Tibial nerve (tissue), 4 donors: ENCODE data around the gene HYDIN.

Experiments used
- EP300 ChIP-seq, 2 donors: sonication (generic); formaldehyde crosslinking; IDR thresholded peaks; one replicate each; pipeline ENCODE4 v1.6.1; 2017; ENCODE audit warnings: antibody characterized with exemption in 2 of 2, mild to moderate bottlenecking in 1 of 2
- POLR2A ChIP-seq, 2 donors: fragments of 450-650 bp; IDR thresholded peaks; one replicate each; pipeline ENCODE4 v1.6.1; 2017; ENCODE audit warnings: antibody characterized with exemption in 2 of 2, mild to moderate bottlenecking in 2 of 2, moderate library complexity in 2 of 2
- TF ChIP-seq, protein P1 (sequence below), 5 experiments: fragments of 200-600 bp in 3 of 5; fragments of 450-650 bp in 2 of 5; sonication (generic) in 3 of 5; IDR thresholded peaks; one replicate each; pipeline ENCODE4 v1.5.1; 2016 to 2019; ENCODE audit warnings: antibody characterized with exemption in 5 of 5, mild to moderate bottlenecking in 3 of 5, moderate library complexity in 2 of 5

DNA sequence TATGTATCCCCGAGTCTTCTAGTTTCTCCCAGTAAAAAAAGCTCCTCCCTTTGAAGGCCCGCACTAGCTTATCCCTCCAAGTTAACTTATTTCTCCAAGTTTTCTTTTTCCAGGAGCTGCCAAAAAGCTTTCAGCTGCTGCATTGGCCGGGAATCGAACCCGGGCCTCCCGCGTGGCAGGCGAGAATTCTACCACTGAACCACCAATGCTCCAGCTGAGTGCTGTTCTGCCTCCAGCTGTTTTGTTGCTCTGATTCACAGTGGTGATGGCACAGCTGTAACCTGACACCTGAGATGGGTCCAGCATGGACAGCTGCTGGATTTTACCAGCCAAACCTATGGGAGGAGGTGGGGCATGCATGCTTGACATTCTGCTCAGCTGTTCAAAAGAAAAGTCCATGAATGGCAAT, 451.6 kb downstream of the HYDIN start:
- TF ChIP-seq, protein P1, sequence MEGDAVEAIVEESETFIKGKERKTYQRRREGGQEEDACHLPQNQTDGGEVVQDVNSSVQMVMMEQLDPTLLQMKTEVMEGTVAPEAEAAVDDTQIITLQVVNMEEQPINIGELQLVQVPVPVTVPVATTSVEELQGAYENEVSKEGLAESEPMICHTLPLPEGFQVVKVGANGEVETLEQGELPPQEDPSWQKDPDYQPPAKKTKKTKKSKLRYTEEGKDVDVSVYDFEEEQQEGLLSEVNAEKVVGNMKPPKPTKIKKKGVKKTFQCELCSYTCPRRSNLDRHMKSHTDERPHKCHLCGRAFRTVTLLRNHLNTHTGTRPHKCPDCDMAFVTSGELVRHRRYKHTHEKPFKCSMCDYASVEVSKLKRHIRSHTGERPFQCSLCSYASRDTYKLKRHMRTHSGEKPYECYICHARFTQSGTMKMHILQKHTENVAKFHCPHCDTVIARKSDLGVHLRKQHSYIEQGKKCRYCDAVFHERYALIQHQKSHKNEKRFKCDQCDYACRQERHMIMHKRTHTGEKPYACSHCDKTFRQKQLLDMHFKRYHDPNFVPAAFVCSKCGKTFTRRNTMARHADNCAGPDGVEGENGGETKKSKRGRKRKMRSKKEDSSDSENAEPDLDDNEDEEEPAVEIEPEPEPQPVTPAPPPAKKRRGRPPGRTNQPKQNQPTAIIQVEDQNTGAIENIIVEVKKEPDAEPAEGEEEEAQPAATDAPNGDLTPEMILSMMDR (IDR thresholded peaks at IDR 0.05) = no peak
- TF ChIP-seq POLR2A (IDR thresholded peaks at IDR 0.05) (no peak), EP300 (IDR thresholded peaks at IDR 0.05) (peak; percentile 29 to 52)
